Measurements from ENCODE around the gene HK3.

Gene HK3

DNA sequence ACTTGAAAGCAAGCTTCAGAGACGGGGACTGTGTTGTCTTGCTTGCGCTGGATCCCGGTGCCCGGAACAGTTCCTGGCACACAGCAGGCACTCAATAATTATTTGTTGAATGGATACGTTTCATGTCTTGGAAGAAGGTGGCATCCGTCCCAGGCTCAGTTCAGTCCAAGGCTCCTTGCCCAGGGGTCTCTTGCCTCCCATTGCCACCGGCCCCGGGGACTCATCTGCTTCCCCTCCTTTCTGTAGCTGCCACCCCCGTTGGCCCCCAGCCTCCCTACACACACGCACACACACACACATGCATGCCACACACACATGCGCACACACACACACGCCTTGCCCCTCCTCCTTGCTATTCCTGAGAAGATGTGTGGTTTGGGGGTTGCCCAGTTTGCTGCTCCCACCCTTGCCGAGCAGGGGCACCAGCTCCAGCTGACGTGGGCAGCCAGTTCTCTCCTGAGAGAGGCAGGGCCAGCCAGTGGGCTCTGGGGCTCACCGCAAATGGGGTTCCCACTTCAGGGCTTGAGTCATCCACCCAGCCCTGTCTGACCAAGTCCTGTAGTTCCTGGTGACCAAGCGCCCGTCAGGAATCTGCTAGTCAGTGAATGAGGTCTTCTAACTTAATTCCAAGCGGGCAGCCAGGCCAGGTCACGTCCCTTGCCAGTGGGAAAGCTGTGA lies 41.8 kb downstream of the HK3 start:
- Mint-ChIP-seq H3K9me3 (no peaks in the 10 kb centered on the region), H3K4me1 (no peaks in the 10 kb centered on the region), H3K27ac (no peak overlapping the region), H3K4me3 (no peak overlapping the region), H3K27me3 (peaks cover 11% of the 10 kb centered on the region), H3K36me3 (no peaks in the 10 kb centered on the region)

DNA sequence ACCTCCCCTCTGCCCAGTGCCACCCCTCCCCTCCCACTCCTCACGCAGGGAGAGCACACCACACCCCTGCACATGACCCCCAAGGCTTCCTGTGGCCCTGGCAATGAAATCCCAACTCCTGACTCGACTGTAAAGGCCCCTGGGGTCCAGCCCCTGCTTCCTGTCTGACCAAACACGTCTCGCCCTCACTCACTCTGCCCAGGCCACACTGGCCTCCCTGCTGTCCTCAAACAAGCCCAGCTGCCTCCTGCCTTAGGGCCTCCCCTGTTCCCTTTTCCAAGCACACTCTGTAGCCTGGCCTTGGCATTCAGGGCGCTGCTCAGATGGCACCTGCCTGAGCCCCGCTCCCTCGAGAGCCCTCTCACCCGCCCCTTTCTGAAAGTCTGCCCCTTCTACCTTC lies 42.4 kb downstream of the HK3 start:
- H3K36me3 Mint-ChIP-seq = no peaks in the 10 kb centered on the region
- H3K27ac Mint-ChIP-seq = no peak overlapping the region
- no peaks in the 10 kb centered on the region for H3K9me3 Mint-ChIP-seq
- peaks cover 11% of the 10 kb centered on the region for H3K27me3 Mint-ChIP-seq
- no peaks in the 10 kb centered on the region for H3K4me1 Mint-ChIP-seq
- no peak overlapping the region for H3K4me3 Mint-ChIP-seq

DNA sequence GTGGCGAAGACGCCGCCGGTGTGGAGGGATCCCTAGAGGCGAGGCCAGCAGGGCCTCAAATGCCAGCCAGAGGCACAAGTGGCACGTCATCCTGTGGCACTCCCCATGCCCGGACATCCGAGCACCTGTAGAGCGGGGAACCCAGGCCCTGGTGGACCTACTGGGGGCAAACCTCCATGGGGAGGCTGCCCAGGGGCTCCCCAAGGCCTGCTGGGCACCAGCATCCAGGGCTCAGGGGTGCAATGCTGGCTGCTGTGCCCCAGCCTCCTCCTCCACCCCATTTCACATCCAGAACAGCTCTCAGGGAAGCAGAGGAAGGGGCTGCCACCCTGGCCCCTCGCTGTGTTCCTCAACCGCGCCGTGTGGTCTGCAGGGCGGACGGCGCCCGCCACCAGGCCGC lies 43.5 kb downstream of the HK3 start:
- no peaks in the 10 kb centered on the region for H3K9me3 Mint-ChIP-seq
- peaks cover 9% of the 10 kb centered on the region for H3K27me3 Mint-ChIP-seq
- no peaks in the 10 kb centered on the region for H3K36me3 Mint-ChIP-seq
- no peaks in the 10 kb centered on the region for H3K4me1 Mint-ChIP-seq
- H3K27ac Mint-ChIP-seq = no peak overlapping the region
- no peak overlapping the region for H3K4me3 Mint-ChIP-seq

DNA sequence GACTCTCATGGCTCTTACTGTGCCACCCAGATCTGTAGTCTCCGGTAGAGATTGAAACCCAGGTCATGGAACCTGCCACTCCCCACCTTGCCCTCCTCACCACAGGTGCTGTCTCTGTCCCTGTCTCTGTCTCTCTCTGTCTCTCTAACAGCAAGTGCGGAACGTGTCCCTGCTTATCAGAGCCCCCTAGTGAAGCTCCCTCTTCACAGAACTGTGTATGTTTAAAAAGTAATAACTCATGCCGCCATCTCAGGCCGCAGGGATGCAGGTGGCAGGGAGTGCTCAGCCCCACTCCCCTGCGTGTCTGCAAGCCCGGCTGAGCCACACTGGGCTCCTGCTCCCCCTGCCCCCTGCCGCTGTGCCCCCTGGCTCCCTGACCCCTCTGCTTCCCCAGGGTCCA lies 45.0 kb downstream of the HK3 start:
- H3K4me1 Mint-ChIP-seq = no peaks in the 10 kb centered on the region
- no peaks in the 10 kb centered on the region for H3K9me3 Mint-ChIP-seq
- no peaks in the 10 kb centered on the region for H3K36me3 Mint-ChIP-seq
- no peak overlapping the region for H3K4me3 Mint-ChIP-seq
- peaks cover 10% of the 10 kb centered on the region for H3K27me3 Mint-ChIP-seq
- H3K27ac Mint-ChIP-seq = no peak overlapping the region

DNA sequence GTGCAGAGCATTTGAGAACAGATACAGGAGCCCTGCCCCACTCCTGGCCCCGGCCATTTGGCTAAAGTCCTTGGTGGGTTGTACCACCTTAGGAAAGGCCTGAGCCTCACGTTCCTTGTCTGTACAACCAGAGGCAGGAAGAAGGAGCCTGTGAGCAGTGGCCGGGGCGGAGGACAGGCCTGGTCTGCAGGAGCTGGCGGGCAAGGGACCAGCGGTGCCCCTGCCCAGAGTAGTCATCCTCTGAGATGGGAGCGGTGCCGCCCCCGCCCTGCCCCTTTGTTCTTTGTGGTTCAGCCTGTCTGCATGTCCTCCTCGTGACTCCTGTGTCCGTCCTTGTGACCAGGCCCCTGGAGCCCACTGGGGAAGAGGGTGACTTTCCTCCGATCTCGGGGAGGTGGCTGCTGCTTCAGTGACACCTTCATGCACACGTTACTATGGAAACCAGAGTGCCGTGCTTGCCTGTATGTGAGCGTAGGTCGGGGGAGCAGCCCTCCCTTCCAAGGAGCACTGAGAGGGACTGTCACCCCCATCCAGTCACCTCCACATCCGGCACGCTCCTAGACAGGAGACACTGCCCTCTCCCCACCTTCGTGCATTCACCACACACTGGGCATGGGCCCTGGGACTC lies 45.9 kb downstream of the HK3 start:
- Mint-ChIP-seq H3K27me3 (peaks cover 9% of the 10 kb centered on the region), H3K27ac (no peak overlapping the region)

DNA sequence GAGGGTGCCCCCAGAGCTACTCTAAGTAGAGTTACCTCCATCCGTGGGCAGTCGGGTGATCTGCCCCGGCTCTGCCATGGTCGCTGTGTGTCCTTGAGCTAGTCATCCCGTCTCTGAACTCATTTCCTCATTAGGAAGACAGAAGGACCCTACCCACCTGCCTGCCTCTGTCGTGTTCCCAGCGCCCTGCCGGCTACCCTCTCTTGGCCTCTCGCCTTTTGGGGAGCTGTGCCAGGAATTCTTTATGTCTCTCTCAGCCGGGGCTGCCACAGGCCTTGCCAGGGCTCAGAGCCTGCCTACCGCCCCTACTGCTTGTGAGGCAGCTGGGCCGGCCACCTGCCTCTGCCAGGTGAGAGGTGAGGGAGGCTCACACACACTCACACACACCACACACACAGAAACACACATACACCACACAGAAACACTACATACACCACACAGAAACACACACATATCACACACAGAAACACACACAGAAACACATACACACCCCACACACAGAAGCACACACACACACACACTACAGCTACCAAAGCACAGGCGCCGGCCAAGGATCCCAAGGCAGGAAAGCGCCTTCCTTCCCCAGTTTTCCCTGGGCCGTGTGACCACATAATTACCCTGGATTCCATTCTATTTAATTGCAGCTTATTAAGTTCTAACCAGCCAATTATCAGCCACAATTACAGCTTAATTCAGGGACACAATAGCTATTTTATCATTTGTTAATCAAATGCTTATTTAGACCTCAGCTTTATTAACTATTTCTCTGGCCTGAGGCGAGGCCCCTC lies 47.1 kb downstream of the HK3 start:
- peaks cover 4% of the 10 kb centered on the region for H3K27me3 Mint-ChIP-seq
- no peak overlapping the region for H3K27ac Mint-ChIP-seq
- no peaks in the 10 kb centered on the region for H3K4me1 Mint-ChIP-seq
- no peaks in the 10 kb centered on the region for H3K9me3 Mint-ChIP-seq
- H3K4me3 Mint-ChIP-seq = no peak overlapping the region
- H3K36me3 Mint-ChIP-seq = no peaks in the 10 kb centered on the region

More for the DNA sequence above, 45.9 kb downstream of the HK3 start:
- H3K4me3 Mint-ChIP-seq = no peak overlapping the region
- no peaks in the 10 kb centered on the region for H3K9me3 Mint-ChIP-seq
- H3K36me3 Mint-ChIP-seq = no peaks in the 10 kb centered on the region
- H3K4me1 Mint-ChIP-seq = no peaks in the 10 kb centered on the region

DNA sequence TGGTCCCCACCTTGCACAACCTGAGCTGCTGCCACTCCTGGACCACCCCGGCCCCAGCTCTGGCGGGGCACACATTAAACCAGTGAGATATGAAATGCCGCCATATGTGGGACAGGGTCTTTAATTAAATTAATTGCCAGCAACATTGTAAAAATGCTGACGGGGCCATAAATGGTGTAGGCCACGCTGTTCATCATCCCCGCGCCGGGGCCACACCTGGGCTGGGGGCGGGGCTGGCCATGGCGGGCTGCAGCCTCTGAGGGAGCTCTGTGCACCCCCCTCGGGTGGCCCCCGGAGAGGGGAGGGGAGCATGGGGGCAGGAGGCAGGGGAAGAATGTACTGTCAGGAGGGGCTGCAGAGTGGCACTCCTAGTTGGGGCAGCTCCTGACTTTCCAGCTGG lies 47.8 kb downstream of the HK3 start:
- no peak overlapping the region for H3K27ac Mint-ChIP-seq
- peaks cover 6% of the 10 kb centered on the region for H3K27me3 Mint-ChIP-seq
- H3K36me3 Mint-ChIP-seq = no peaks in the 10 kb centered on the region
- no peaks in the 10 kb centered on the region for H3K9me3 Mint-ChIP-seq
- H3K4me1 Mint-ChIP-seq = no peaks in the 10 kb centered on the region
- no peak overlapping the region for H3K4me3 Mint-ChIP-seq

DNA sequence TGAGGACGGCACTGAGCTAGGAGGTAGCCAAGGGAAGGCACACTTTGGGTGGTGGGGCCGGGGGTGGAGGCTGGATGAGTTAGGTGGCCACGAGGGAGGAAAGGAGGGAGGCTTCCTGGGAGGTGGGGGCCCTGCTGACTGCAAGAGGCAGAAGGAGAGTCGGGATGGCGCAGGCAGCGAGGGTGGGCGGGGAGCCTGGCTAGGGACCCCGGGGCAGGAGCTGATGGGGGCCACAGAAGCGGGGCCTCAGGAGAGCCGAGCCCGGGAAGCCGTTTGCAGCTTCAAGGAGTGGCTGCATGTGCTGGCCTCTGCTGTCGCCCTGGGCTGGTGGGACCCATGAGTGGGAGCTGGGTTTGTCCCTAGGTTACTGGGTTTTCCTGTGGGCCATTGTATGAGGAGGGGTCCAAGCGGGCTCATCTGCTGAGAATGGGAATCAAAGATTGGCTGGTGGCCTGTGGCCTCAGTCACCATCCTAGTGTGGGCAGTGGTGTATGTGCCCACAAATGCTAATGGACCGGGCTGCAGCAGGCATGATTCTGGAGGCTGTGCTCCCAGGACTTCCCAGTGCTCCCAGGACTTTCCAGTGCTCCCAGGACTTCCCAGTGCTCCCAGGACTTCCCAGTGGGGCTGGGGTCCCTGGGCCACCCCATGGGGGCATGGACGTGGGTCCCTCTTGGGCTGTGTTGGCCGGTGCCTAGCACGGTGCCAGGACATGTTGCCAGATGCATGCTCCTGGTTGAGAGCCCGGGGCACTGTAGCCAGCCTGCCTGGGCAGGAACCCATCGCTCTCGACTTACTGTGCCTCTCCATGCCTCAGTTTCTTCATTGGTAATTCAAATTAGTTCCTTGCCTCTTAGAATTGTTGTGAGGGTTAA lies 48.5 kb downstream of the HK3 start:
- no peak overlapping the region for H3K27ac Mint-ChIP-seq
- no peak overlapping the region for H3K4me3 Mint-ChIP-seq
- no peaks in the 10 kb centered on the region for H3K9me3 Mint-ChIP-seq
- H3K4me1 Mint-ChIP-seq = no peaks in the 10 kb centered on the region
- peaks cover 11% of the 10 kb centered on the region for H3K27me3 Mint-ChIP-seq
- no peaks in the 10 kb centered on the region for H3K36me3 Mint-ChIP-seq

DNA sequence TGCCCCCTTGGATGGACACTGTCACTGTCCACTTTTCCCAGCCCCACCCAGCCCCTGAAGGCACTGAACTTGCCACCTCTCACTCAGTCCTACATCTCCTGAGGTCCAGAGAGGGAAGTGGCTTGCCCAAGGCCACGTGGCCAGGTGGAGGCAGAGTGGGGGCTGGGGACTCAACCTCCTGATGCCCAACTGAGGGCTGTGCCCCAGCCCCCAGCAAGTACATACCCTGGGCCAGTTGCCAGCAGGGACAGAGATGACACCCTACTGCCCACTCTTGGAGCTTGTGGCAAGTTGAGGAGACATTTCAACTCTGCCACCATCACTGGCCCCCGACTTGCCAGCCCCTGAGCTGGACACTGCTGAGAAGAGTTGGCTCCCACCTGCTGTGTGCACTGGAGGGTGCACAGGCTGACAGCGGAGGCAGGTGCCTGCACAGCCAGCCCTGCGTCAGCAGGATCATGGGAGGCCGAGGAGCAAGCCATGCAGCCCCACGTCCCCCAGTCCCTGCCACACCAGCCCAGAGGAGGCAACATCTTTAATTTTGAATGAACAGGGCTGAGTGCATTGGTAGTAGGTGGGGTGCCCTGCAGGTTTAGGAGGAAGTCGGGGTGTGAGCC lies 49.4 kb downstream of the HK3 start:
- H3K27ac Mint-ChIP-seq = no peak overlapping the region
- H3K4me3 Mint-ChIP-seq = no peak overlapping the region
- no peaks in the 10 kb centered on the region for H3K36me3 Mint-ChIP-seq
- no peaks in the 10 kb centered on the region for H3K9me3 Mint-ChIP-seq
- H3K27me3 Mint-ChIP-seq = peaks cover 14% of the 10 kb centered on the region
- H3K4me1 Mint-ChIP-seq = no peaks in the 10 kb centered on the region

DNA sequence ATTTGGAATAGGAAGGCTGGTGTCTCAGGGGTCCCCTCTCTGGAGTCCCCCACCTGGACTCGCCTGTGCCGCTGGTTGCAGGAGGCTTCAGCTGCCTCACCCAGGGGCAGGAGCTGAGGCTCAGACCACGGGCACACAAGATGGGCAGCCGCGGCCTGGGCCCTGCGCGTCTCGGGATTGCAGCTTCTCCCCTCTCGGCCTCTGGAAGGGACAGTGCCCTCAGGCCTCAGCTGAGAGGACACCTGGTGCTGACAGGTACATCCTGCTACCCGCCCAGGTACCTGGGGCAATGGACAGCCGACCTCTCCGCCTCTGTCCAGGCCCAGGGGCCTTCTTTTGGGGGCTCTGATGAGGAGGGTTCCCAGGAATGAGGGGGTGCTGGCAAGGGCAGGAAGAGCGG lies 50.5 kb downstream of the HK3 start:
- Mint-ChIP-seq H3K9me3 (no peaks in the 10 kb centered on the region), H3K4me3 (no peak overlapping the region), H3K36me3 (no peaks in the 10 kb centered on the region), H3K4me1 (no peaks in the 10 kb centered on the region), H3K27ac (no peak overlapping the region), H3K27me3 (peaks cover 14% of the 10 kb centered on the region)

DNA sequence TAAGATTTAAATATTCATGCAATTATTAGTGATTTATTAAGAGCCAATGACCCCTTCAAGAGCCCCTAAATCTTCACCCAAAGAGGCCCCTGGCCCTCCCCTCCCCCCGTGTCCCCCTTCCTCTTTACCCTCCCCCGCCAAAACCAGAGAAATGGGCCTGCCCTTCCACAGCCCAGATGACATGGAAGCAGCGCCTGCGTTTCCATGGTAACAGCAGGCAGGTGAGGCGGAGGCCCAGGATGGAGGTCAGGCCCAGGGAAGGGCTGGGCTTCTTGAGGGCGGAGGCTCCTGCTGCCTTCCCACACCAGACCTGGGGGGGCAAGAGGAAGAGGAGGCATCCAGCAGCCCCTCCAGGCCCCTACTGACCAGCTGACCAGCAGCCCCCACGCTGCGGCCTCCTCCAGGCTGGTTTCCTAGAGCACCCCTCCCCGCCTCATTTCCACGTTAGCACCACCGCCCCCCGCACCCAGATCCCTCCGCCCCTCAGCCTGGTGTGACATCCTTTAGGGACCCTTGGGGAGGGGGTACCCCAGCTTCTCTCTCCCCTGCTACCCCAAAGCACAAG lies 51.3 kb downstream of the HK3 start:
- Mint-ChIP-seq H3K27me3 (peaks cover 17% of the 10 kb centered on the region), H3K4me3 (no peak overlapping the region), H3K36me3 (no peaks in the 10 kb centered on the region), H3K27ac (no peak overlapping the region), H3K4me1 (no peaks in the 10 kb centered on the region), H3K9me3 (no peaks in the 10 kb centered on the region)

DNA sequence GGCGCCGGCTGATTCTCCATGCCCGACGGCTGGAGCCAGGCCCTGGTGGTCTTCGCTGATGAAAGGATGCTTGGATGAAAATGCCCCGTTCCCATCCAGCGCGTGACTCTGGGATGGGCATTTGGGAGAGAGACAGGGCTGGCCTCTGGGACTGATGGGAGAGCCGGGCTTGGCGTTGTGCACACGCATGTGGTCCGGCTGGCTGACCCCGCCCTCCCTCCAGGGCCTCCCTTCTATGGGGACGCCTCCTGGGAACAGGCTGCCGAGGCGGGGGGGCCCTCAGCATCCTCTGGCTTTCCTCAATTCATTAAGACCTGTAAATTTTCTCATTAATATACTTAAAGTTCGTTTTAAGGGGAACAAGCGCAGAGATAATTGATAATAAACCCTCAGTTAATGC lies 52.0 kb downstream of the HK3 start:
- H3K9me3 Mint-ChIP-seq = no peaks in the 10 kb centered on the region
- no peaks in the 10 kb centered on the region for H3K36me3 Mint-ChIP-seq
- H3K27ac Mint-ChIP-seq = no peak overlapping the region
- H3K4me1 Mint-ChIP-seq = no peaks in the 10 kb centered on the region
- no peak overlapping the region for H3K4me3 Mint-ChIP-seq
- H3K27me3 Mint-ChIP-seq = peaks cover 20% of the 10 kb centered on the region

DNA sequence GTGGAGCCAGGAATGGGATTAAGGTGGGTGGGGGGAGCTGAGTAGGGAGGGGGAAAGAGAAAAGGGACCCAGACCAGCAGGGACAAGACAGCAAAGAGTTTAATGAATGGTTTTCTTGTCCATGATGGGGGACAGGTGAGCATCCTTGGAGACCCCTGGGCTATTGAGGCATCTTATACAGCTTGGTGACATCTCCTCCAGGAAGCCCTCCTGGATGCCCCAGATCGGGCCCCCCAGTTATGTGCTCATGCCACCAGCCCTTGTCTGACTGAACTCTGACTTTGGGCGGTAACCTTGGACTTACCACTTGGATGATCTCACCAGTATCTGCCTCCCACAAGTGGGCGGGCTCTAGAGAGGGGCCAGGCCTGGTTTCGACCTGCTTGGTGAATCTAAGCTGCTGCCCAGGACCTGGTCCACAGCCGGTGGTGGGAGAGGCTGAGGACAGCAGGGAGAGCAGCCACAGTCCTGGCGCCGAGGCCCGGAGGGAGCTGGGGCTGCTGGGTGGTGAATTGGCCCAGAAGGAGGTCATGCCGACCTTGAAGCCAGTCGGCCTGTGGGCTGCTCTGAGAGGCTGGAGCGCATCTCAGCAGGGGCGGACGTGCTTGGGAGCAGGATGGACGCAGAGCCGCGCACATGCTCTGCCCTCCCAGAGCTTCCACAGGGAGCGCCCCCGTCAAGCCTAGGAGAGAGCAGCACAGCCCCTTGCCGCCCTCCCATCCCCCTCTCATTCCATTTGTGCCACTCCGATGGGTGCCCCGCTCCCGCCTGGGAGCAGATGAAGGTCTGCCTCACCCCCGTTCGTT lies 52.6 kb downstream of the HK3 start:
- H3K4me1 Mint-ChIP-seq = no peaks in the 10 kb centered on the region
- H3K27me3 Mint-ChIP-seq = peaks cover 21% of the 10 kb centered on the region
- no peaks in the 10 kb centered on the region for H3K36me3 Mint-ChIP-seq
- H3K27ac Mint-ChIP-seq = no peak overlapping the region
- H3K9me3 Mint-ChIP-seq = no peaks in the 10 kb centered on the region
- H3K4me3 Mint-ChIP-seq = no peak overlapping the region

DNA sequence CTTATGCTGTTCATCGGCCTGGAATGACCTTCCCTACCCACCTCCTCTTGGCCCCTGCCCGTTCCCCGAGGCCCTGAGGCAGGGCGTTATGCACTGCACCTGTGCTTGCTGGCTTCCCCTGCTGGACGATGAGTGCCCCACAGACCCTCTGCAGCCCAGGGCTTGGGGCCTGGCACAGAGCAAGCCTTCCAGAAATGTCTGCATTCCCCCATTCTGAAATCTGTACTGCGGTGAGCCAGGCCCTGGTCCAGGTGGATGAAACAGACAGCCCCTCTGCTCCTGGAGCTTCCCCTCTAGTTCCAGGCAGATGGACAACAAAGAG lies 53.8 kb downstream of the HK3 start:
- Mint-ChIP-seq H3K4me3 (no peak overlapping the region), H3K27me3 (peaks cover 24% of the 10 kb centered on the region), H3K4me1 (no peaks in the 10 kb centered on the region), H3K27ac (no peak overlapping the region), H3K36me3 (no peaks in the 10 kb centered on the region), H3K9me3 (no peaks in the 10 kb centered on the region)
